ENCODE results near the gene SNTG2.

GRCh38 chr2:1305342-1306013, 354.8 kb downstream of the SNTG2 start:
- TF ChIP-seq PATZ1 (CRISPR knock-in tag; IDR thresholded peaks at IDR 0.05), result no peak
- no peak for TF ChIP-seq EZH2 (conservative IDR thresholded peaks at IDR 0.05; ENCODE audit: low read depth, low read length)
- TF ChIP-seq ZBTB40 (IDR thresholded peaks at IDR 0.05), result no peak
- no peak for TF ChIP-seq ZBTB40 (CRISPR knock-in tag; IDR thresholded peaks at IDR 0.05)
- no peak for TF ChIP-seq RNF2 (conservative IDR thresholded peaks at IDR 0.05; ENCODE audit: low read depth)
- TF ChIP-seq PRDM4 (CRISPR knock-in tag; IDR thresholded peaks at IDR 0.05; ENCODE audit: borderline replicate concordance), result no peak
- no peak for TF ChIP-seq GLI4 (CRISPR knock-in tag; IDR thresholded peaks at IDR 0.05; ENCODE audit: borderline replicate concordance)
- no peak for TF ChIP-seq CTCF (CRISPR knock-in tag; IDR thresholded peaks at IDR 0.05)
- TF ChIP-seq ZNF274 (CRISPR knock-in tag; IDR thresholded peaks at IDR 0.05), result no peak
- no peak for TF ChIP-seq NFIC (IDR thresholded peaks at IDR 0.05; ENCODE audit: low read length)
- no peak for TF ChIP-seq USF2 (IDR thresholded peaks at IDR 0.05; ENCODE audit: low read depth, low read length)
- no peak for TF ChIP-seq USF2 (CRISPR knock-in tag; IDR thresholded peaks at IDR 0.05; ENCODE audit: borderline replicate concordance)
- no peak for TF ChIP-seq MYPOP (CRISPR knock-in tag; IDR thresholded peaks at IDR 0.05)
- TF ChIP-seq ATF3 (CRISPR knock-in tag; IDR thresholded peaks at IDR 0.05), result no peak
